SK-N-SH (cell line): ENCODE results near the gene IQSEC2.

Experiments
- EP300 ChIP-seq, 2 experiments: IDR thresholded peaks; 2 replicates each; pipeline versions ENCODE4 v1.4.0 to v1.6.1; 2012; ENCODE audit warnings: borderline replicate concordance in 1 of 2, low read depth in 1 of 2, low read length in 1 of 2
- GABPA ChIP-seq: IDR thresholded peaks from 2 replicates; pipeline ENCODE4 v1.4.0; 2012; ENCODE audit warnings: low read depth, mild to moderate bottlenecking
- JUND ChIP-seq: IDR thresholded peaks from 2 replicates; pipeline ENCODE4 v1.4.0; 2012
- NRF1 ChIP-seq: IDR thresholded peaks from 2 replicates; pipeline ENCODE4 v1.6.1; 2012; ENCODE audit warnings: low read depth, mild to moderate bottlenecking, low read length
- POLR2AphosphoS5 ChIP-seq: IDR thresholded peaks from 2 replicates; pipeline ENCODE4 v1.6.1; 2012; ENCODE audit warnings: low read depth, low read length
- SIN3A ChIP-seq: IDR thresholded peaks from 2 replicates; pipeline ENCODE4 v1.6.1; 2012; ENCODE audit warnings: low read depth, mild to moderate bottlenecking, low read length, moderate library complexity, borderline replicate concordance
- SMC3 ChIP-seq: IDR thresholded peaks from 2 replicates; pipeline ENCODE4 v1.6.1; 2012; ENCODE audit warnings: low read depth, low read length, improper control_type of control experiment
- YY1 ChIP-seq: IDR thresholded peaks from 2 replicates; pipeline ENCODE4 v1.4.0; 2012; ENCODE audit warnings: low read depth, mild to moderate bottlenecking
- TF ChIP-seq, protein P1 (sequence below): fragments of 200-600 bp; sonication (generic); IDR thresholded peaks from 2 replicates; pipeline ENCODE4 v1.6.1; 2017; ENCODE audit warnings: antibody characterized with exemption, mild to moderate bottlenecking, moderate library complexity
- TF ChIP-seq, protein P2 (sequence below): fragments of 150-350 bp; IDR thresholded peaks from 2 replicates; pipeline ENCODE4 v1.6.1; 2017; ENCODE audit warnings: antibody characterized with exemption, low read length, low read depth, borderline replicate concordance
- TF ChIP-seq, protein P3 (sequence below): IDR thresholded peaks from 2 replicates; pipeline ENCODE4 v1.4.0; 2012; ENCODE audit warnings: low read depth, borderline replicate concordance
- TF ChIP-seq, protein P4 (sequence below): IDR thresholded peaks from 2 replicates; pipeline ENCODE4 v1.6.1; 2012; ENCODE audit warnings: mild to moderate bottlenecking, low read depth, low read length, moderate library complexity

DNA sequence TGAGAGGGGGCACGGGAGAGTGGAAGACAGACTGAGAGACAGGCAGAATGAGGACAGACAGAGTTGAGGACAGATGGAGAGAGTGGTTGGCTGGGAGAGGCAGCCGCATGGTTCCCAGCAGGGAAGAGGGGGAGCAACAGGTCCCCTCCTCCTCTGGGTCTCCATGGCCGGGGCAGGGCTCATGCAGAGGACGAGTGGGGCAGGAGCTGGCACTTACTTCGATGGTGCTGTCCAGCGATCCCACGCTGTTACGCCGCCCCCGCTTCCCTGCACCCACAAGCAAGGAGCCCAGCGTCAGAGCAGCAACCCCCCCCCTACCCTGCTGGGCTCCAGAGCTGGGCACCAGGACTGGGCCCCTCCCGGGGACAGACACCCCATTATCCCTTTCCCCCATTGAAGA is 45.8 kb downstream of the IQSEC2 start:
- TF ChIP-seq, protein P1, sequence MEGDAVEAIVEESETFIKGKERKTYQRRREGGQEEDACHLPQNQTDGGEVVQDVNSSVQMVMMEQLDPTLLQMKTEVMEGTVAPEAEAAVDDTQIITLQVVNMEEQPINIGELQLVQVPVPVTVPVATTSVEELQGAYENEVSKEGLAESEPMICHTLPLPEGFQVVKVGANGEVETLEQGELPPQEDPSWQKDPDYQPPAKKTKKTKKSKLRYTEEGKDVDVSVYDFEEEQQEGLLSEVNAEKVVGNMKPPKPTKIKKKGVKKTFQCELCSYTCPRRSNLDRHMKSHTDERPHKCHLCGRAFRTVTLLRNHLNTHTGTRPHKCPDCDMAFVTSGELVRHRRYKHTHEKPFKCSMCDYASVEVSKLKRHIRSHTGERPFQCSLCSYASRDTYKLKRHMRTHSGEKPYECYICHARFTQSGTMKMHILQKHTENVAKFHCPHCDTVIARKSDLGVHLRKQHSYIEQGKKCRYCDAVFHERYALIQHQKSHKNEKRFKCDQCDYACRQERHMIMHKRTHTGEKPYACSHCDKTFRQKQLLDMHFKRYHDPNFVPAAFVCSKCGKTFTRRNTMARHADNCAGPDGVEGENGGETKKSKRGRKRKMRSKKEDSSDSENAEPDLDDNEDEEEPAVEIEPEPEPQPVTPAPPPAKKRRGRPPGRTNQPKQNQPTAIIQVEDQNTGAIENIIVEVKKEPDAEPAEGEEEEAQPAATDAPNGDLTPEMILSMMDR: no peak
- TF ChIP-seq YY1 (no peak), GABPA (no peak), JUND (no peak), POLR2AphosphoS5 (no peak), EP300 (IDR thresholded peaks at IDR 0.05; ENCODE audit: borderline replicate concordance in 1 of 2, low read depth in 1 of 2, low read length in 1 of 2) (no peak), SIN3A (no peak), NRF1 (no peak), SMC3 (no peak)
- TF ChIP-seq, protein P2, sequence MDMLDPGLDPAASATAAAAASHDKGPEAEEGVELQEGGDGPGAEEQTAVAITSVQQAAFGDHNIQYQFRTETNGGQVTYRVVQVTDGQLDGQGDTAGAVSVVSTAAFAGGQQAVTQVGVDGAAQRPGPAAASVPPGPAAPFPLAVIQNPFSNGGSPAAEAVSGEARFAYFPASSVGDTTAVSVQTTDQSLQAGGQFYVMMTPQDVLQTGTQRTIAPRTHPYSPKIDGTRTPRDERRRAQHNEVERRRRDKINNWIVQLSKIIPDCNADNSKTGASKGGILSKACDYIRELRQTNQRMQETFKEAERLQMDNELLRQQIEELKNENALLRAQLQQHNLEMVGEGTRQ: no peak
- TF ChIP-seq, protein P3, sequence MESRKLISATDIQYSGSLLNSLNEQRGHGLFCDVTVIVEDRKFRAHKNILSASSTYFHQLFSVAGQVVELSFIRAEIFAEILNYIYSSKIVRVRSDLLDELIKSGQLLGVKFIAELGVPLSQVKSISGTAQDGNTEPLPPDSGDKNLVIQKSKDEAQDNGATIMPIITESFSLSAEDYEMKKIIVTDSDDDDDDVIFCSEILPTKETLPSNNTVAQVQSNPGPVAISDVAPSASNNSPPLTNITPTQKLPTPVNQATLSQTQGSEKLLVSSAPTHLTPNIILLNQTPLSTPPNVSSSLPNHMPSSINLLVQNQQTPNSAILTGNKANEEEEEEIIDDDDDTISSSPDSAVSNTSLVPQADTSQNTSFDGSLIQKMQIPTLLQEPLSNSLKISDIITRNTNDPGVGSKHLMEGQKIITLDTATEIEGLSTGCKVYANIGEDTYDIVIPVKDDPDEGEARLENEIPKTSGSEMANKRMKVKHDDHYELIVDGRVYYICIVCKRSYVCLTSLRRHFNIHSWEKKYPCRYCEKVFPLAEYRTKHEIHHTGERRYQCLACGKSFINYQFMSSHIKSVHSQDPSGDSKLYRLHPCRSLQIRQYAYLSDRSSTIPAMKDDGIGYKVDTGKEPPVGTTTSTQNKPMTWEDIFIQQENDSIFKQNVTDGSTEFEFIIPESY: no peak
- TF ChIP-seq, protein P4, sequence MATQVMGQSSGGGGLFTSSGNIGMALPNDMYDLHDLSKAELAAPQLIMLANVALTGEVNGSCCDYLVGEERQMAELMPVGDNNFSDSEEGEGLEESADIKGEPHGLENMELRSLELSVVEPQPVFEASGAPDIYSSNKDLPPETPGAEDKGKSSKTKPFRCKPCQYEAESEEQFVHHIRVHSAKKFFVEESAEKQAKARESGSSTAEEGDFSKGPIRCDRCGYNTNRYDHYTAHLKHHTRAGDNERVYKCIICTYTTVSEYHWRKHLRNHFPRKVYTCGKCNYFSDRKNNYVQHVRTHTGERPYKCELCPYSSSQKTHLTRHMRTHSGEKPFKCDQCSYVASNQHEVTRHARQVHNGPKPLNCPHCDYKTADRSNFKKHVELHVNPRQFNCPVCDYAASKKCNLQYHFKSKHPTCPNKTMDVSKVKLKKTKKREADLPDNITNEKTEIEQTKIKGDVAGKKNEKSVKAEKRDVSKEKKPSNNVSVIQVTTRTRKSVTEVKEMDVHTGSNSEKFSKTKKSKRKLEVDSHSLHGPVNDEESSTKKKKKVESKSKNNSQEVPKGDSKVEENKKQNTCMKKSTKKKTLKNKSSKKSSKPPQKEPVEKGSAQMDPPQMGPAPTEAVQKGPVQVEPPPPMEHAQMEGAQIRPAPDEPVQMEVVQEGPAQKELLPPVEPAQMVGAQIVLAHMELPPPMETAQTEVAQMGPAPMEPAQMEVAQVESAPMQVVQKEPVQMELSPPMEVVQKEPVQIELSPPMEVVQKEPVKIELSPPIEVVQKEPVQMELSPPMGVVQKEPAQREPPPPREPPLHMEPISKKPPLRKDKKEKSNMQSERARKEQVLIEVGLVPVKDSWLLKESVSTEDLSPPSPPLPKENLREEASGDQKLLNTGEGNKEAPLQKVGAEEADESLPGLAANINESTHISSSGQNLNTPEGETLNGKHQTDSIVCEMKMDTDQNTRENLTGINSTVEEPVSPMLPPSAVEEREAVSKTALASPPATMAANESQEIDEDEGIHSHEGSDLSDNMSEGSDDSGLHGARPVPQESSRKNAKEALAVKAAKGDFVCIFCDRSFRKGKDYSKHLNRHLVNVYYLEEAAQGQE: no peak
